IMR-90 (cell line): Measurements from ENCODE around the gene TRIO. TPM values are rescaled to one million over a fixed set of nuclear protein-coding genes. Genes with fewer than 3 reads are reported as not detected.

Source experiments
- ATAC-seq: fragments of 200-7000 bp; cut with Tn5 transposase; 2 replicates; pipeline ENCODE4 v1.9.1; 2020; ENCODE audit warnings: low read depth, mild to moderate bottlenecking, moderate library complexity
- BruUV-seq: library from RNA; stranded (reverse); fragments of 400-500 nt; replicated peaks from 2 replicates; lab custom pipeline; 2021; lab: Mats Ljungman, UMichigan
- CTCF ChIA-PET: fragments of 300-600 bp; formaldehyde crosslinking; extraction: SDS; loops from one replicate; lab custom pipeline; 2021; ENCODE audit warnings: antibody characterized with exemption; lab: Yijun Ruan, JAX
- POLR2A ChIA-PET: fragments of 300-600 bp; sonication (Branson Sonifier 250); formaldehyde crosslinking; loops from one replicate; lab custom pipeline; 2022; ENCODE audit warnings: antibody characterized with exemption; ENCODE audit not compliant: unreplicated experiment; lab: Charles Lee
- DNase-seq: peaks from one replicate; pipeline ENCODE4 v3.0.0; 2013
- H2AFZ ChIP-seq: replicated peaks from 2 replicates; pipeline ENCODE3; 2013; ENCODE audit warnings: low read length, mild to moderate bottlenecking; ENCODE audit not compliant: poor library complexity
- H2AK5ac ChIP-seq: 2 replicates; pipeline ENCODE4 v1.6.1; 2013; ENCODE audit warnings: low read depth, low read length, inconsistent platforms
- H2AK9ac ChIP-seq: replicated peaks from 2 replicates; pipeline ENCODE3; 2013; ENCODE audit warnings: mild to moderate bottlenecking, low read depth, low read length, moderate library complexity; ENCODE audit not compliant: poor library complexity
- H2BK120ac ChIP-seq: 2 replicates; pipeline ENCODE4 v1.6.1; 2013; ENCODE audit warnings: low read depth, low read length, inconsistent platforms
- H2BK15ac ChIP-seq: 3 replicates; pipeline ENCODE4 v1.6.1; 2013; ENCODE audit warnings: low read depth, low read length, inconsistent platforms
- H2BK20ac ChIP-seq: 2 replicates; pipeline ENCODE4 v1.6.1; 2013; ENCODE audit warnings: low read depth, mild to moderate bottlenecking, inconsistent platforms, low read length, moderate library complexity
- H2BK5ac ChIP-seq: 2 replicates; pipeline ENCODE4 v1.6.1; 2013; ENCODE audit warnings: mild to moderate bottlenecking, low read depth, low read length, inconsistent platforms; ENCODE audit not compliant: poor library complexity, severe bottlenecking
- H3K14ac ChIP-seq: replicated peaks from 2 replicates; pipeline ENCODE4 v1.6.1; 2013; ENCODE audit warnings: low read depth, low read length, inconsistent platforms
- H3K18ac ChIP-seq: 2 replicates; pipeline ENCODE4 v1.6.1; 2013; ENCODE audit warnings: low read depth, low read length, control low read depth
- H3K23ac ChIP-seq: 2 replicates; pipeline ENCODE4 v1.6.1; 2013; ENCODE audit warnings: low read depth, low read length, inconsistent platforms
- H3K27ac ChIP-seq: 2 replicates; pipeline ENCODE4 v1.5.1; 2013; ENCODE audit warnings: mild to moderate bottlenecking, control low read depth, low read length; ENCODE audit not compliant: insufficient read depth
- H3K27me3 ChIP-seq: 2 replicates; pipeline ENCODE4 v1.6.1; 2013; ENCODE audit warnings: low read length; ENCODE audit not compliant: control insufficient read depth, insufficient read depth
- H3K36me3 ChIP-seq: 2 replicates; pipeline ENCODE4 v1.6.1; 2013; ENCODE audit warnings: low read length, mixed read lengths; ENCODE audit not compliant: control insufficient read depth, insufficient read depth
- H3K4ac ChIP-seq: 2 replicates; pipeline ENCODE4 v1.6.1; 2013; ENCODE audit warnings: low read depth, low read length, inconsistent platforms
- H3K4me1 ChIP-seq: 2 replicates; pipeline ENCODE4 v1.6.1; 2013; ENCODE audit warnings: low read length, mixed read lengths; ENCODE audit not compliant: control insufficient read depth, insufficient read depth
- H3K4me2 ChIP-seq: 2 replicates; pipeline ENCODE4 v1.6.1; 2013; ENCODE audit warnings: low read depth, mild to moderate bottlenecking, control low read depth, low read length, moderate library complexity
- H3K4me3 ChIP-seq: 2 replicates; pipeline ENCODE4 v1.5.1; 2013; ENCODE audit warnings: low read depth, mild to moderate bottlenecking, control low read depth, low read length, moderate library complexity; ENCODE audit not compliant: insufficient read depth
- H3K56ac ChIP-seq: 2 replicates; pipeline ENCODE4 v1.6.1; 2013; ENCODE audit warnings: low read length, inconsistent platforms; ENCODE audit not compliant: insufficient read depth; ENCODE audit errors: extremely low read depth
- H3K79me1 ChIP-seq, 2 experiments: 2 replicates each; pipeline ENCODE4 v1.6.1; 2013; ENCODE audit warnings: low read length in 2 of 2, inconsistent platforms in 1 of 2, low read depth in 1 of 2
- H3K9ac ChIP-seq: 2 replicates; pipeline ENCODE4 v1.6.1; 2013; ENCODE audit warnings: low read depth, low read length, control low read depth
- H3K9me1 ChIP-seq: 2 replicates; pipeline ENCODE4 v1.6.1; 2013; ENCODE audit warnings: low read length, inconsistent platforms; ENCODE audit not compliant: insufficient read depth
- H3K9me3 ChIP-seq: 2 replicates; pipeline ENCODE4 v1.6.1; 2013; ENCODE audit warnings: low read length; ENCODE audit not compliant: control insufficient read depth, insufficient read depth
- H4K20me1 ChIP-seq: 2 replicates; pipeline ENCODE4 v1.6.1; 2013; ENCODE audit warnings: low read length, inconsistent platforms; ENCODE audit not compliant: insufficient read depth
- H4K5ac ChIP-seq: 2 replicates; pipeline ENCODE4 v1.6.1; 2013; ENCODE audit warnings: mild to moderate bottlenecking, low read depth, low read length, control low read depth
- H4K8ac ChIP-seq, 2 experiments: 2 replicates each; pipeline ENCODE4 v1.6.1; 2013; ENCODE audit warnings: low read depth in 2 of 2, low read length in 2 of 2, control low read depth in 1 of 2, inconsistent platforms in 1 of 2
- H4K91ac ChIP-seq: 2 replicates; pipeline ENCODE4 v1.6.1; 2013; ENCODE audit warnings: low read depth, low read length, inconsistent platforms; ENCODE audit not compliant: insufficient read depth
- BHLHE40 ChIP-seq: fragments of 150-350 bp; IDR thresholded peaks from 2 replicates; pipeline ENCODE4 v1.6.1; 2016; ENCODE audit warnings: mild to moderate bottlenecking, low read depth, low read length
- CEBPB ChIP-seq: IDR thresholded peaks from 2 replicates; pipeline ENCODE4 v1.6.1; 2012; ENCODE audit warnings: low read depth, low read length, improper control_type of control experiment
- RAD21 ChIP-seq: IDR thresholded peaks from 2 replicates; pipeline ENCODE4 v1.6.1; 2012; ENCODE audit warnings: low read length, improper control_type of control experiment
- USF2 ChIP-seq: fragments of 150-350 bp; IDR thresholded peaks from 2 replicates; pipeline ENCODE4 v1.6.1; 2017; ENCODE audit warnings: mild to moderate bottlenecking, antibody characterized with exemption, low read length, low read depth
- WGBS, 2 experiments: methylation state at CpG; one replicate each; pipeline versions ENCODE4 v1.1.5 to v1.1.7; 2013; ENCODE audit warnings: missing lambda C conversion rate in 2 of 2; ENCODE audit not compliant: insufficient read length in 1 of 2; ENCODE audit errors: extremely low coverage in 2 of 2; 5-methylcytosine and 5-hydroxymethylcytosine counted together
- dilution Hi-C: fragments of 300-500 bp; cut with HindIII; formaldehyde crosslinking; loops from one replicate; pipeline ENCODE4 v1.14.3; 2018; ENCODE audit warnings: low sequenced_read_pairs; ENCODE audit not compliant: unreplicated experiment
- in situ Hi-C: fragments of 300-500 bp; cut with MboI; formaldehyde crosslinking; loops from 3 replicates; pipeline ENCODE4 v1.14.3; 2019; ENCODE audit warnings: low sequenced_read_pairs, inconsistent platforms, mixed read lengths
- intact Hi-C: fragments of 100-400 bp; cut with micrococcal nuclease; formaldehyde crosslinking; loops from 2 replicates; pipeline ENCODE4 v1.10.0; 2022
- polyA plus RNA-seq, 3 experiments: library from polyadenylated mRNA; depleted of rRNA; stranded (reverse); fragments of >200 nt; gene quantifications; 2 replicates each; pipeline ENCODE4 v1.2.3, GENCODE V29; 2012; ENCODE audit warnings: low replicate concordance in 1 of 3
- total RNA-seq: library from RNA; depleted of rRNA; stranded (reverse); fragments of >200 nt; gene quantifications from 2 replicates; pipeline ENCODE4 v1.2.3, GENCODE V29; 2012
- TF ChIP-seq, protein P1 (sequence below): fragments of 150-350 bp; IDR thresholded peaks from 2 replicates; pipeline ENCODE4 v1.6.1; 2016; ENCODE audit warnings: low read depth, mild to moderate bottlenecking, low read length, moderate library complexity, borderline replicate concordance
- TF ChIP-seq, protein P2 (sequence below): conservative IDR thresholded peaks from 2 replicates; pipeline ENCODE4 v1.5.1; 2012; ENCODE audit warnings: mild to moderate bottlenecking, low read depth, low read length, improper control_type of control experiment

TRIO gene
- total and polyA plus RNA-seq, 2 of the 4 experiments (the other 2 are of a cell fraction) = 206 to 522 TPM

- H3K36me3 ChIP-seq = peaks cover 16% of the 10 kb centered on the region
- H4K8ac ChIP-seq = peak overlapping the region in 1 of 2 experiments; percentile 41; a peak in 1 of 4 replicates
- no peak overlapping the region for H2BK20ac ChIP-seq
- peak overlapping the region; percentile 72 for H3K27ac ChIP-seq
- BruUV-seq = no TSS peak
- H3K23ac ChIP-seq = peak overlapping the region; percentile 39; the same call in 1 of the 2 replicates
- peaks cover 20% of the 10 kb centered on the region for H3K9me1 ChIP-seq
- no peak overlapping the region for H2AFZ ChIP-seq
- WGBS, 2 experiments = no CpG with 5 or more reads among the region's 11 CpGs
- intact Hi-C loops (loop anchor here (5.0 kb wide), 1 partner anchor 33 kb away; no protein-coding TSS in a partner anchor), in situ Hi-C loops (no loop called here), dilution Hi-C loops (no loop called here)
- H2BK15ac ChIP-seq = no peak overlapping the region
- H3K9me3 ChIP-seq = peaks cover 2% of the 10 kb centered on the region; the same call in 1 of the 2 replicates
- peaks cover 91% of the 10 kb centered on the region for H4K20me1 ChIP-seq
- peak overlapping the region; percentile 36; the same call in 1 of the 2 replicates for H3K4me2 ChIP-seq
- CTCF ChIA-PET = interaction anchor here (0.6 to 1.5 kb wide), 5 partner anchors 31 to 173 kb away, joined by 3 to 7 read pairs (median 3); no protein-coding TSS in a partner anchor
- POLR2A ChIA-PET = interaction anchor here (0.6 kb wide), 1 partner anchor 80 kb away, joined by 3 read pairs; no protein-coding TSS in a partner anchor
- peaks cover 33% of the 10 kb centered on the region for H3K4me1 ChIP-seq
- peak overlapping the region; percentile 33; the same call in 1 of the 2 replicates for H3K4ac ChIP-seq
- DNase-seq (no peak), ATAC-seq (no peak)
- H3K4me3 ChIP-seq = no peak overlapping the region
- H2AK9ac ChIP-seq = no peak overlapping the region
- H2AK5ac ChIP-seq = 0 out of 2 replicates have a peak overlapping the region, but pooled peaks have one; percentile 38
- H4K91ac ChIP-seq = no peak overlapping the region
- peak overlapping the region; percentile 36; the same call in 1 of the 2 replicates for H2BK120ac ChIP-seq
- 0 out of 2 replicates have a peak overlapping the region, but pooled peaks have one; percentile 11 for H3K56ac ChIP-seq
- H3K79me1 ChIP-seq = peaks cover 0 to 21% of the 10 kb centered on the region in 2 experiments; a peak in 2 of 4 replicates
- H2BK5ac ChIP-seq = peak overlapping the region; percentile 92
- peak overlapping the region; percentile 63 for H3K18ac ChIP-seq
- H3K27me3 ChIP-seq = no peaks in the 10 kb centered on the region
- peak overlapping the region; percentile 43; the same call in 1 of the 2 replicates for H4K5ac ChIP-seq
- H3K14ac ChIP-seq = peak overlapping the region; percentile 38; the same call in 1 of the 2 replicates
- TF ChIP-seq RAD21 (no peak), CEBPB (no peak), USF2 (no peak), BHLHE40 (no peak)
- TF ChIP-seq, protein P1, sequence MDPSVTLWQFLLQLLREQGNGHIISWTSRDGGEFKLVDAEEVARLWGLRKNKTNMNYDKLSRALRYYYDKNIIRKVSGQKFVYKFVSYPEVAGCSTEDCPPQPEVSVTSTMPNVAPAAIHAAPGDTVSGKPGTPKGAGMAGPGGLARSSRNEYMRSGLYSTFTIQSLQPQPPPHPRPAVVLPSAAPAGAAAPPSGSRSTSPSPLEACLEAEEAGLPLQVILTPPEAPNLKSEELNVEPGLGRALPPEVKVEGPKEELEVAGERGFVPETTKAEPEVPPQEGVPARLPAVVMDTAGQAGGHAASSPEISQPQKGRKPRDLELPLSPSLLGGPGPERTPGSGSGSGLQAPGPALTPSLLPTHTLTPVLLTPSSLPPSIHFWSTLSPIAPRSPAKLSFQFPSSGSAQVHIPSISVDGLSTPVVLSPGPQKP = no peak
- TF ChIP-seq, protein P2, sequence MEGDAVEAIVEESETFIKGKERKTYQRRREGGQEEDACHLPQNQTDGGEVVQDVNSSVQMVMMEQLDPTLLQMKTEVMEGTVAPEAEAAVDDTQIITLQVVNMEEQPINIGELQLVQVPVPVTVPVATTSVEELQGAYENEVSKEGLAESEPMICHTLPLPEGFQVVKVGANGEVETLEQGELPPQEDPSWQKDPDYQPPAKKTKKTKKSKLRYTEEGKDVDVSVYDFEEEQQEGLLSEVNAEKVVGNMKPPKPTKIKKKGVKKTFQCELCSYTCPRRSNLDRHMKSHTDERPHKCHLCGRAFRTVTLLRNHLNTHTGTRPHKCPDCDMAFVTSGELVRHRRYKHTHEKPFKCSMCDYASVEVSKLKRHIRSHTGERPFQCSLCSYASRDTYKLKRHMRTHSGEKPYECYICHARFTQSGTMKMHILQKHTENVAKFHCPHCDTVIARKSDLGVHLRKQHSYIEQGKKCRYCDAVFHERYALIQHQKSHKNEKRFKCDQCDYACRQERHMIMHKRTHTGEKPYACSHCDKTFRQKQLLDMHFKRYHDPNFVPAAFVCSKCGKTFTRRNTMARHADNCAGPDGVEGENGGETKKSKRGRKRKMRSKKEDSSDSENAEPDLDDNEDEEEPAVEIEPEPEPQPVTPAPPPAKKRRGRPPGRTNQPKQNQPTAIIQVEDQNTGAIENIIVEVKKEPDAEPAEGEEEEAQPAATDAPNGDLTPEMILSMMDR = no peak
- no peak overlapping the region; the same call in 1 of the 2 replicates for H3K9ac ChIP-seq
Observed at GRCh38 chr5:14158890-14159666, 15.9 kb downstream of the TRIO start.
